ENCODE results near the gene TECTB.
"Not testable (repeated sequence)": the region's sequence is repeated elsewhere in the genome, so short reads cannot be mapped to it uniquely, and the experiment has no call there.

TECTB gene

DNA sequence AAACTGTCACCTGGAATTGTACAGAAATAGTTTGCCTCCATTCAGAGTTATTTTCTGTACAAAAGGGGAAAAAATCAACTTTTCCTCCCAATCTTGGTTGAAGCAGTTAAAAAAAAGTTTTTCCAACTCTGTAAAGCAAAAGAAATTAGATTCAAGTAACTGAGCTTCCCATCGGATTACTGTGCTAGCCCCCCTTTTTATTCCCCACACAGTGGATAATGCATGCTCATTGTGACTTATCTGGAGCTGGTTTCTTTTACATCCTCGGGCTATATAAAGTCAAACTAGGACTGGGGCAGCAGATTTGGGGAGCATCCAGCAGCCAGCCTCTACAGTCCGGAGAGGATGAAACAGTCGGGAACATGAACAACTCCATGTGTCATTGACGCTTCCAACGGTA lies at the start of gene TECTB:
TECTB (plus strand) TSS at position 301 of the 400 bp plus-strand sequence. CDS start 335 bp downstream, outside the sequence.
- no peak for DNase-seq (ENCODE audit: low read depth in 2 of 2)

GRCh38 chr10:112235141-112235540 lies 48.1 kb upstream of the TECTB start:
- DNase-seq (ENCODE audit: low read depth in 2 of 2) = no peak

DNA sequence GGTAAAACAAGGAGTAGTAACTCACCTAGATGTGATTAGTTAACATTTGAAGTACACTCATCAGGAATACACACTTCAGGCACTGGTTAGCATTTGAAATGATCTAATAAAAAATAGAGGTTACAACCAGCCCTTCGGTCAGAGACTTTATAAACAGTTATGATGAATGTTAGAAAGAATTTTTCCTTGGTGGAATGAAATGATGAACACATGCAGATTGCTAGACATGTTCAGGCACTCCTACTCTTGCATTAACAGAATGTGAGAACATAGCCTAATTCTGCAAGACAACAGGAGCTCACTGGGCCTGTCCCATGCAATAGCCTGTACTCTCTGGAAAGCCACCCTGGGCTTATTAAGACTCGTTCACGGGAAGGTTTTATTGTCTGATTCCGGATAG lies 47.3 kb upstream of the TECTB start:
- no peak for DNase-seq (ENCODE audit: low read depth in 2 of 2)

DNA sequence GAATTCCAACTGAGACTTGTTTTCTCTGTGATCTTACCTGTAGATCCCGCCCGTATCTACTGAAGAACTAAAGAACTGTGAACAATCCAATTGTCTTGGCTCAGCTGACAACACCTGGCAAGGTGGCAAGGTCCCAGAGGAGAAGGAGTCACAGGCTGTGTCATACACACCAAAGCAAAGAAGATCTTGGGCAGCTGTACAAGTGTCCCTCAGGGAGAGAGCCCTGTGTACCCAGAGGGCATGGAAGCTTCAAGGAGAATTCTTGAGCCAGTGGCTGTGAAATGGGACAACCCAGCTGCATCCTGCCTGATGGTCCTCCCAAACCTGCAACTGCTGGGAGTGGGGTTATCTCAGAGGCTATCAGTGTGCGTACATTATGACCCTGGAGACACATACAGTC lies 46.7 kb upstream of the TECTB start:
- no peak for DNase-seq (ENCODE audit: low read depth in 2 of 2)

- no peak for DNase-seq (ENCODE audit: low read depth in 2 of 2)
Measured at GRCh38 chr10:112239347-112239746, 43.9 kb upstream of the TECTB start.

- DNase-seq (ENCODE audit: low read depth in 2 of 2) = no peak
Measured at GRCh38 chr10:112240441-112240840, 42.8 kb upstream of the TECTB start.

DNA sequence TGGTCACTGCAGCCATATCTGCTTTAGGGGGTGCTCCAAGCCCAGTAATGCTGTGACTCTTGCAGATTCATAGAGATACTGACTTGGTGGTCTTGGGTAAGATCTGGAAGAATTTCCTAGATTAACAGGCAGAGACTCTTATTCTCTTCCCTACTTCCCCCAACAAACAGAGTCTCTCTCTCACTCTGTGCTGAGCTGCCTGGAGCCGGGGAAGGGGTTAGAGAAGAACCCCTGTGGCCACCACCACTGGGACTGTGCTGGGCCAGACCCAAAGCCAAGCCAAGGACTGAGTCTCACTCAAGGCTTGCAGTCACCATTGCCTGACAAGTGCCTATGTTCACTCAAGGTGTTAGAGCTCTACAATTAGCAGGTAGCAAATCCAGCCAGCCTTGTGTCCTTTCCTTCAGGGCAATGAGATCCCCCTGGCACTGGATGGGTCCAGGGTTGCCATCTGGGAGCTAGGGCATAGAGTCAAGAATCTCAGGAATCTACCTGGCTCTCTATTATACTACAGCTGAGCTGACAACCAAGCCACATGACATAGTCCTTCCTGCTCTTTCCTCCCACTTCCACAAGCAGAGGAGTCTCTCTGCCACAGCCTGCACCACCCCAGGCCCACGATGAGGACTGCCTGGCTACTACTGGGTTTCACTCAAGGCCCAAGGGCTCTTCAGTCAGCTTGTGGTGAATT lies 41.4 kb upstream of the TECTB start:
- no peak for DNase-seq (ENCODE audit: low read depth in 2 of 2)

DNA sequence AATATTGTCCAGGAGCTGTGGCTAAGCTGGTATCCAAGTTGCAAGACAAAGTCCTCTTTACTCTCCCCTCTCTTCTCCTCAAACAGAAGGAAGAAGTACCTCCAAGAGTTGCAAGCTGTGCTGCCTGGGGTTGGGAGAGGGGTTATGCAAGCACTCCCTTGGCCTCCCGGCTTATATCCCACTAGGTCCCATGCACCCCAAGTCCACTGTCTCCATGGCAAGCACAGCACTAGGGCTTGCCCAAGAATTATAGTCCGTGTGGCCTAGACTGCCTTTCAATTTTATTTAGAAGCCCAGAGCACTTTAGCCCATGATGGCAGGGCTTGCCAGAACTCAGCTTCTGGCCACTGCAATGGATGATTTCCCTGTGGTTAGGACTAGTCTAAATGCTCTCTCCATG lies 40.4 kb upstream of the TECTB start:
- no peak for DNase-seq (ENCODE audit: low read depth in 2 of 2)

DNA sequence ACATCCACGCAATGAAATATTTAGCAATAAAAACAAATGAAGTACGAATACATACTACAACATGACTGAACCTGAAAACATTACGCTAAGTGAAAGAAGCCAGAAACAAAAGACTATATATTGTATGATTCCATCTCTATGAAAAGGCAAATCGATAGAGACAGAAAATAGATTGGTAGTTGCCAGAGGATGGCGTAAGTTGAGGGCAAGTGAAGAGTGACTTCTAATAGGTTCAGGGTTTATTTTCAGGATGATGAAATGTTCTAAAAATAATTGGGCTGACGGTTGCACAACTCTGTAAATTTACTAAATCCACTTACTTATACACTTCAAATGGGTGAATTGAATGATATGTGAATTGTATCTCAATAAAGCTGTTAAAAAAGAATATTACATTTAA lies 39.5 kb upstream of the TECTB start:
- no peak for DNase-seq (ENCODE audit: low read depth in 2 of 2)

GRCh38 chr10:112244197-112244596 lies 39.0 kb upstream of the TECTB start:
- no peak for DNase-seq (ENCODE audit: low read depth in 2 of 2)

DNA sequence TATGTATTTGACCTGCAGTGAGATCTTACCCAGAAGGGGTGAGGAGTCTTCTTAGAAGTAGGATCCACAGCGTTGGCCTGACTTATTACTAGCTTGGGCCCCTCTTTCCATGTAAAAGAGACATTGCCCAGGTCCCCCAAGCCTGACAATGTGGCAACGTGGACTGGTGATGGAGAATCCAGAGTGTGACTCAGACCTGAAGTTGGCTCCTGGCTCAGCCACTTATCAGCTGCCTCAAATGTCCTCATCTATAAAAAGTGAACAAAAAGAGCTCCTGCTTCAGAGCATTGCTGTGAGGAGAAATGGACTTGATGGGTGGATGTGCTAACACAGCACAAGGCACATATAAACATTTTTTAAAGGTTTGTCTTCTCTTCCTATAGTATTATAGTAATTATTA lies 35.4 kb upstream of the TECTB start:
- DNase-seq (ENCODE audit: low read depth in 2 of 2) = no peak

DNA sequence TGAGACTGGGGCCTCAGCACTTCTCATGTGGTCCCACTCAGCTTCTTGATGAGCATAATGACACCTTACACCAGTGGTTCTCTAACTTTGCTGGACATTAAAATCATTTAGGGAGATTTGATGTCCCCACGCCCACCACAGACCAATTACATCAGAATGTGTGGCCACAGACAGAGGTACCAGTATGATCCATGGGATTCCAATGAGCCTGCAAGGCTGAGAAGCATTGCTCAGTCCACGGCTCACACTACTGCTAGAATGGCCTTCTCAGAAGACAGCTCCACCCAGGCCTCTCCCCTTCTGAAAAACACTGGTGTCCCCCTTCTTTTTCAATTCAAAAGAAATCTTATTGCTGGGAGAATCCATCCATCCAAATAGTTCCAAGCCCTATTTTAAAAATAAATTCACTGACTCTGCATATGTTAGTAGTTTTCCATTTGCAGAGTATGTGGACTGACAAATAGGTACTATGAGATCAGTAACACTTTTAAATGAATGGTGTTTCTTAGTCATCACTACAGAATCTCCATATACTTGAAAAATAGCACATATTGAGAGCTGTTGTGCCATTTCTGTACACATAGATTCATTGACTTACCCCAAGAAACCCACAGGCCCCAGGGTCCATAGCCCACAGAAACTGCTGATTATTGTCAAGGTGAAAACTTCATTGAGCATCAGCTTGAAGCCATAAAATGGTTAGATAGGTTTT lies 34.5 kb upstream of the TECTB start:
- no peak for DNase-seq (ENCODE audit: low read depth in 2 of 2)

DNA sequence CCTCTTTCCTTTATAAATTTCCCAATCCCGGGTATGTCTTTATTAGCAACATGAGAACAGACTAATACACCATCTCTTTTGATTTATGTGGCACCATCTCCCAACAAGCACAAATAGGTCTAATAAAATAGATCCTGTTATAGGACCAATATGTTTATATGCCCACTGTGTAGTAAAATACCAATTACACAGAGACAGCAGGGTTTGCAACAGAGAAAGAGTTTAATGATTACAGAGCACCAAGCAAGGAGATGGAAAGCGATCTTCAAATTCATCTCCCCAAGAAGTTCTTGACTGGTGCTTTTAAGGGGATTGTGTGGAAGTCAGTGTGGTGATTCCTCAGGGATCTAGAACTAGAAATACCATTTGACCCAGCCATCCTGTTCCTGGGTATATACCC lies 33.5 kb upstream of the TECTB start:
- DNase-seq (ENCODE audit: low read depth in 2 of 2) = no peak

DNA sequence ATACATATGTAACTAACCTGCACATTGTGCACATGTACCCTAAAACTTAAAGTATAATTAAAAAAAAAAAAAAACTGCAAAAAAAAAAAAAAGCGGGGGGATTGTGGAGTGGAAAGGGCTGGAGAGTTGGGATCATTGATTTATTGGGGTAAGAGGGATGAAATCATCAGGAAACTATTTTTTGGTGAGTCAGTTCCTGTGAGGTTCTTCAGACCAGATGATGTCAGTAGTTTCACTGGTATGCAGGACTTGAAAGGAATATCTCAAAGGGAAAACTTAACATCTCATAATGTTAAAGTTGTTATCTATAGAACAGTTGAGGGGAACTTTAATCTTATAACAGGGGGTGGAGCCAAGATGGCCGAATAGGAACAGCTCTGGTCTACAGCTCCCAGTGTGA lies 32.6 kb upstream of the TECTB start:
- no peak for DNase-seq (ENCODE audit: low read depth in 2 of 2)

- not testable (repeated sequence) for DNase-seq (ENCODE audit: low read depth in 2 of 2)
Measured at GRCh38 chr10:112251238-112251637, 32.0 kb upstream of the TECTB start.

- DNase-seq (ENCODE audit: low read depth in 2 of 2) = no peak
Measured at GRCh38 chr10:112258407-112258806, 24.8 kb upstream of the TECTB start.

DNA sequence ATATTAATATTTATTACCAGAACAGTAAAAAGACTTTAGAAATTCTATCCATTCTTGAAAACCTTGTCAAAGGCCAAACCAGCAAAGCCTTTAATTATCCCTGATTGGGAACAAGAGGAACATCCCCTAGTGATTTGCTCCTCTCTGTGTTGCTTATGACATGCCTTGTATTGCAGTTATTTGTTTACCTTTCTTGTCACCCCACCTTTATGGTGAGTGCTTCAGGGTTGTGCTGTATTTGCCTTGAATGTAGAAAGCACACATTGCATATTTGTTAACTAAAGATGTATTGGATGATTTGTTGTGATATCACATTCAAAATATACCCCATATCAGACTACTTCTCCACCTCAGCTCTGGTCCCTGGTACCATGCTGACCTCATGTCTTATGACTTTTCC lies 23.5 kb upstream of the TECTB start:
- DNase-seq (ENCODE audit: low read depth in 2 of 2) = no peak

- DNase-seq (ENCODE audit: low read depth in 2 of 2) = no peak
Measured at GRCh38 chr10:112260831-112261230, 22.4 kb upstream of the TECTB start.

GRCh38 chr10:112261281-112261822 lies 21.8 kb upstream of the TECTB start:
- no peak for DNase-seq (ENCODE audit: low read depth in 2 of 2)

DNA sequence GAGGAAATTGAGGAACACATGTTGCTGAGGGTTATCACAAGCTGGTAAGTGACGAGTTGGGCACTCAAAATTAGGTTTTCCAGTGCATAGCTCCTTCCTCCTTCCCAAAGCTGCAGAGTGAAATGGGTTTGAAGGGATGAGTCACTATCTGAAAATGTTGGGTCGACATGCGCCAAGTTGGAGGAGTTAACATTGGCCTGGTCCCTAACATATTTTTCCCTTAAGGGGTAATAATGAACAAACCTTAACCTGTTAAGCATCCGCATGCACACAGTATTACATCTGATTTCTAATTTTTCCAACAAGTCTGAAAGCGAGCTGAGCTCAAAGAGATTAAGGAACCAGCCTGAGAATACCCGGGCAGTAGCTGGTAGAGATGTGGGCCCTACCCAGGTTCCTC lies 20.7 kb upstream of the TECTB start:
- no peak for DNase-seq (ENCODE audit: low read depth in 2 of 2)

DNA sequence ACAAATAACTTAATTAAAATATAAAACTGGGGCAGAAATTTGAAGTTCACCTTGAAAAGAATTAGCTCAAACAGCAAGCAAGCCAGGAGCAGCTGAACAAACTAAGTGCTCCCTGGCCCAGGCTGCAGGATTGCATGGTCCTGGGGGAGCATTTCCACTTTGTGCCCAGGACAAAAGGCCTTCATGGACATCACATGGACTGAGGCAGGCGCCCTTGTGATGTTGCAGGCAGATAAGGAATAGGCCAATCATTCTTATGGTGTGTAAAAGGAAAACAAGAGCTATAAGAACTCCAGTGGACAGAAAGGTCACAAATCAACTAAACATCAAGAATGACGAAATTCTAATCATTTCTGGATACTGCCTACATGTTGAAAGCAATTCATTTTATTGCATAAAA lies 17.5 kb upstream of the TECTB start:
- DNase-seq (ENCODE audit: low read depth in 2 of 2) = no peak

DNA sequence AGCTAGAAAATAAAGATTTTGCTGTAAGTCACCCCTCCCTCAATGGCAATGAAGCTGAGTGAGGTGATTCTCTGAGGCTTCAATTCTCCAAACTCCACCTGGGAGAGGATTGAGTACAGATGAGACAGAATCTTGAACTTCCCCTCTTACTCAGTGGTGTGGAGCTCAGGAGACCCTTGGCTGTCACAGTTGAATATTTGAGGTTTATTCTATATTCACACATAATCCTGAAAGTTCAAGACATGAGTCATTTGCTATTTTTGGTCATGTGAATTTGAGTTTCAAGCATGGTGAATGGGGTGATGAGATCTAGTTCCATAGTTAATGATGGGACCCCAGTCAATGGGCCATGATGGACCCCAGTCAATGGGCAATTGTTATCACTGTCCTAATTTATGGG lies 13.9 kb upstream of the TECTB start:
- DNase-seq (ENCODE audit: low read depth in 2 of 2) = no peak

- no peak for DNase-seq (ENCODE audit: low read depth in 2 of 2)
Measured at GRCh38 chr10:112271982-112272381, 11.2 kb upstream of the TECTB start.
